ENCODE data around the gene ZNF800.

DNA sequence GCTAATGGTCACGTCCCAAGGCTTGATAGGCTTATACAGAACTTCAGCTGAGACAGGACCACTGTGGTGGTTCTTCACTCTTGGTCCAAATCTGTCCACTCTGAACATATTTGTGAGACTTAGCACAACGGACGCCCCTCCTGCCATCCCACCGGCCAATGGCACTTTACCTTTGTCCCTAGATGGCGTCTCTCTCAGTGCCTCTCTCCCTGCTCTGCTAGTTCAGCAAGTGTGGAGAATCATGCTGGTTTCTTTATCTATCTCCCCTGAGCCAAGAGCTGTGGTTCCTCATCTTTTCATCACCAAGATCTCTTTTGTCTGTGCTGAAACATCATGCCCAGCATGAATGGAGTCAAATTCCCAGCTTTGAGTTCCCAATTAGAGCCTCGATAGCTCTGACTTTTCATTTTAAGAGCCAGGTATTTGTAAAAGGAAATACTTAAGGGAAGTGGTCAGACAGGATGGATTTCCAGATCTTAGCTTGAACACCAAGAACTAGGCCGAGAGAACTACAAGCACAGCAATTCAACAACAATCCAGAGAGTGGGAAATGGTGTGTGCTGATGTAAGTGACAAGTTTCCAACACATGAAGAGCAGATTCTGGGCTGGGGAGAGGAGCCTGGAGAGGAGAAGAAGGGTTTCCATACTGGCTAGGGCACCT, 69.5 kb downstream of the ZNF800 start:
- TF ChIP-seq POLR2AphosphoS5 (IDR thresholded peaks at IDR 0.05; ENCODE audit: borderline replicate concordance, low read depth, low read length), result no peak
- TF ChIP-seq EZH2 (IDR thresholded peaks at IDR 0.05), result no peak
